Measurements from ENCODE around the gene NCKAP5. TPM values are rescaled to one million over a fixed set of nuclear protein-coding genes. Genes with fewer than 3 reads are reported as not detected.

Gene NCKAP5
- total RNA-seq, 1 donor from 2014 or later = 0.26 TPM

- H3K27me3 ChIP-seq (ENCODE audit: control insufficient read depth, insufficient read depth, low read length) = no peaks in the 10 kb centered on the region
- TF ChIP-seq CTCF (IDR thresholded peaks at IDR 0.05; ENCODE audit: insufficient read depth, low read length, severe bottlenecking) = no peak
- no peak overlapping the region for H3K4me3 ChIP-seq (ENCODE audit: low read depth, low read length)
- no peaks in the 10 kb centered on the region for H3K36me3 ChIP-seq (ENCODE audit: control insufficient read depth, insufficient read depth, low read length)
- DNase-seq (ENCODE audit: low read depth) (no peak), FAIRE-seq (no peak)
These were observed 887.7 kb downstream of the NCKAP5 start for GRCh38 chr2:132680544-132680943.

GRCh38 chr2:132678483-132678882 is 889.8 kb downstream of the NCKAP5 start:
- no peak overlapping the region for H3K4me3 ChIP-seq (ENCODE audit: low read depth, low read length)
- DNase-seq (ENCODE audit: low read depth) = no peak
- H3K27me3 ChIP-seq (ENCODE audit: control insufficient read depth, insufficient read depth, low read length) = no peaks in the 10 kb centered on the region
- no peak for TF ChIP-seq CTCF (IDR thresholded peaks at IDR 0.05; ENCODE audit: insufficient read depth, low read length, severe bottlenecking)
- no peak for FAIRE-seq
- H3K36me3 ChIP-seq (ENCODE audit: control insufficient read depth, insufficient read depth, low read length) = no peaks in the 10 kb centered on the region

- DNase-seq (ENCODE audit: low read depth) (no peak), FAIRE-seq (no peak)
- Histone ChIP-seq H3K36me3 (ENCODE audit: control insufficient read depth, insufficient read depth, low read length) (no peaks in the 10 kb centered on the region), H3K4me3 (ENCODE audit: low read depth, low read length) (no peak overlapping the region), H3K27me3 (ENCODE audit: control insufficient read depth, insufficient read depth, low read length) (no peaks in the 10 kb centered on the region)
- no peak for TF ChIP-seq CTCF (IDR thresholded peaks at IDR 0.05; ENCODE audit: insufficient read depth, low read length, severe bottlenecking)
These were observed 890.6 kb downstream of the NCKAP5 start for GRCh38 chr2:132677661-132678060.

- Histone ChIP-seq H3K4me3 (ENCODE audit: low read depth, low read length) (no peak overlapping the region), H3K36me3 (ENCODE audit: control insufficient read depth, insufficient read depth, low read length) (no peaks in the 10 kb centered on the region), H3K27me3 (ENCODE audit: control insufficient read depth, insufficient read depth, low read length) (no peaks in the 10 kb centered on the region)
- FAIRE-seq (no peak), DNase-seq (ENCODE audit: low read depth) (peak; percentile 20)
- TF ChIP-seq CTCF (IDR thresholded peaks at IDR 0.05; ENCODE audit: insufficient read depth, low read length, severe bottlenecking) = no peak
These were observed 891.3 kb downstream of the NCKAP5 start for GRCh38 chr2:132676999-132677398.

- FAIRE-seq (no peak), DNase-seq (ENCODE audit: low read depth) (peak; percentile 85)
- H3K4me3 ChIP-seq (ENCODE audit: low read depth, low read length) = peak overlapping the region; percentile 35
- H3K36me3 ChIP-seq (ENCODE audit: control insufficient read depth, insufficient read depth, low read length) = no peaks in the 10 kb centered on the region
- peaks cover 22% of the 10 kb centered on the region for H3K27me3 ChIP-seq (ENCODE audit: control insufficient read depth, insufficient read depth, low read length)
- TF ChIP-seq CTCF (IDR thresholded peaks at IDR 0.05; ENCODE audit: insufficient read depth, low read length, severe bottlenecking) = no peak
These were observed 897.0 kb downstream of the NCKAP5 start for GRCh38 chr2:132671151-132671835.

Measured in bronchial epithelial cell (primary cell).